Psoas muscle (tissue), 8 donors: ENCODE data around the gene AVEN. TPM values are rescaled to one million over a fixed set of nuclear protein-coding genes. Genes with fewer than 3 reads are reported as not detected.

Experiments
- ATAC-seq, 4 donors: fragments of 200-7000 bp; cut with Tn5 transposase; one replicate each; pipeline ENCODE4 v1.9.1; 2020; ENCODE audit warnings: moderate library complexity in 3 of 4, mild to moderate bottlenecking in 2 of 4
- DNase-seq, 2 donors: peaks; one replicate each; pipeline ENCODE4 v3.0.0-alpha.2; 2020
- H3K27ac ChIP-seq: fragments of 200-600 bp; one replicate; pipeline ENCODE4 v1.8.0; 2022
- H3K27me3 ChIP-seq, 3 donors: fragments of 200-600 bp in 1 of 3; one replicate each; pipeline versions ENCODE4 v1.6.1 to v1.8.0; 2013 to 2022; ENCODE audit warnings: low read length in 2 of 3, mild to moderate bottlenecking in 2 of 3, moderate library complexity in 1 of 3; ENCODE audit not compliant: insufficient read depth in 3 of 3
- H3K36me3 ChIP-seq, 2 donors: fragments of 200-600 bp in 1 of 2; one replicate each; pipeline versions ENCODE4 v1.6.1 to v1.8.0; 2013 to 2022; ENCODE audit warnings: low read depth in 1 of 2, mild to moderate bottlenecking in 1 of 2, moderate library complexity in 1 of 2; ENCODE audit not compliant: insufficient read depth in 1 of 2
- H3K4me1 ChIP-seq: fragments of 200-600 bp; one replicate; pipeline ENCODE4 v1.8.0; 2022
- H3K4me3 ChIP-seq: fragments of 200-600 bp; one replicate; pipeline ENCODE4 v1.8.0; 2022; ENCODE audit warnings: mild to moderate bottlenecking
- H3K9me3 ChIP-seq: fragments of 200-600 bp; one replicate; pipeline ENCODE4 v1.8.0; 2022
- CTCF ChIP-seq: fragments of 200-600 bp; IDR thresholded peaks from one replicate; pipeline ENCODE4 v1.8.0; 2022; ENCODE audit warnings: antibody characterized with exemption
- WGBS, 3 donors: extraction: QIAGEN DNeasy Blood & Tissue Kit; methylation state at CpG; one replicate each; pipeline versions ENCODE4 v1.1.6 to v1.1.7; 2013; 5-methylcytosine and 5-hydroxymethylcytosine counted together
- intact Hi-C, 2 donors: fragments of 100-400 bp; cut with DNase I; formaldehyde crosslinking; loops; one replicate each; pipeline versions ENCODE4 v1.11.0 to v1.14.2; 2022
- polyA plus RNA-seq, 3 donors: library from polyadenylated mRNA; stranded (reverse); fragments of 200-250 nt; gene quantifications; one replicate each; pipeline ENCODE4 v1.2.3, GENCODE V29; 2013
- total RNA-seq, 4 donors: library from RNA; stranded (reverse); fragmentation: NEBNext Ultra II Directional in 2 of 4; extraction: Animal tissue kit (Norgen Biotek cat#: 25700) in 2 of 4; gene quantifications; one replicate each; pipeline versions ENCODE4 v1.2.1 to v1.2.4, GENCODE V29; 2021 to 2023
- donor health status: healthy with polysubstance abuse.
- donor health status: DM: no; HTN: no; CAD: no; lungs with moderate emphysema.
- donor health status: Bipolar disorder and iron deficiency.
- donor health status: healthy.
- donor health status: DM: yes; HTN: yes; CAD: no.
- donor health status: DM: no; HTN: no; CAD: no.
- donor health status: DM: no; HTN: no; CAD: no.
- donor health status: DM: yes; HTN: yes; CAD: no.

The AVEN gene
- total and polyA plus RNA-seq, 7 donors: 17.2 to 30.3 (median 22.3) TPM

DNA sequence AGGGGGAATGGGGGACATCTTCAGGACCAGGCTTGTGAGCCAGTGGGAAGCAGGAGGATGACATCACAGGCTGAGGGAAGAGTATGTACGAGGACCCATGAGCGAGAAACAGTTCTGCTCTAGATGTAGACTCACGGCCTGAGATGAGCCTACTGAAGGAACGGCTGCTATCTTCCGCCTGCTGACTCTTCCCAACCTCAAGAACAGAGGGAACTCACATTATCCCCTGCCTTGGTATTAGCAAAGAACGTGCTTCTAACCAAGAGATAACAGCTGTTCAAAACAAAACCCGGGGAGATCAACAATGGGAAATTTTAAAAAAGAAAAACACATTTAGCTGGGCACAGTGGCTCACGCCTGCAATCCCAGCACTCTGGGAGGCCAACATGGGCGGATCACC lies 25.3 kb downstream of the AVEN start:
- ATAC-seq: no peak
- no peaks in the 10 kb centered on the region for H3K27me3 ChIP-seq
- TF ChIP-seq CTCF: no peak
- no peak overlapping the region for H3K4me3 ChIP-seq
- H3K4me1 ChIP-seq: no peaks in the 10 kb centered on the region
- intact Hi-C loops: no loop called here
- 88 to 96% (median 92%) methylated on average over 9 of the region's 9 CpGs for WGBS, 3 donors
- no peak overlapping the region for H3K27ac ChIP-seq
- no peaks in the 10 kb centered on the region for H3K36me3 ChIP-seq
- DNase-seq: no peak
- no peaks in the 10 kb centered on the region for H3K9me3 ChIP-seq

DNA sequence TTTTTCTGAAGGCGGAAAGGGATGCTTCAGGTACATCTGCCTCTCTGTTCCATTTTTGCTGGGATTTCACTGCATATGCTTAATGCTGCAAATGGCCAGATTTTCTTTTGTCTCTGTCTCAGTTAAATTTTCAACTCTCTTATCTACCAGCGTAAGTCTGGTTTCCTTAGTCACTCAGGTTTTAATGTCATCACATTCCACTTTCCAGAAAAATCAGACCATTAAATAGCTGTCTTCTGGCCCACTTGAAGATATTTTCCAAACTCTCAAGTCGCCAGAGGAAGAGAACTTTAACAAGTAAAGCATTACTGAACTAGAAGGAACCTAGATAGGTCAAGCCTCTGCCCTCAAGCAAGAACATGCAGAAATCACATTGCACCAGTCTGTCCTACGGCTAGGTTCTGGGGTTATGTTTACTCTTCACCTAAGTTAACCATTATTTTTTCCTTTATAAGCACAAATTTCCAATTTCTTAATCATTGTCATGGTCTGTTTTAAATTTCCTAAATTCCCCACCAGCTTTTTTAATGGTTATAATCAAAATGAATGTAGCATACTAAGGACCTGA lies 26.5 kb downstream of the AVEN start:
- no peaks in the 10 kb centered on the region for H3K4me1 ChIP-seq
- no peak for DNase-seq
- no peaks in the 10 kb centered on the region for H3K36me3 ChIP-seq
- no peak for TF ChIP-seq CTCF
- H3K9me3 ChIP-seq: no peaks in the 10 kb centered on the region
- no peak for ATAC-seq
- 94 to 95% (median 95%) methylated on average over 4 of the region's 4 CpGs for WGBS, 3 donors
- H3K4me3 ChIP-seq: no peak overlapping the region
- intact Hi-C loops: no loop called here
- no peak overlapping the region for H3K27ac ChIP-seq
- no peaks in the 10 kb centered on the region for H3K27me3 ChIP-seq

GRCh38 chr15:34011481-34011880 lies 27.5 kb downstream of the AVEN start:
- H3K9me3 ChIP-seq: no peaks in the 10 kb centered on the region
- no peak overlapping the region for H3K4me3 ChIP-seq
- intact Hi-C loops: no loop called here
- no peaks in the 10 kb centered on the region for H3K4me1 ChIP-seq
- no peak overlapping the region for H3K27ac ChIP-seq
- ATAC-seq (peak in 1 of 4 donors; percentile 44), DNase-seq (no peak)
- no peaks in the 10 kb centered on the region for H3K27me3 ChIP-seq
- H3K36me3 ChIP-seq: no peaks in the 10 kb centered on the region
- TF ChIP-seq CTCF: no peak
- 50 to 52% (median 51%) methylated on average over 2 of the region's 2 CpGs for WGBS, 3 donors

- H3K27ac ChIP-seq: no peak overlapping the region
- H3K4me1 ChIP-seq: no peaks in the 10 kb centered on the region
- H3K9me3 ChIP-seq: no peaks in the 10 kb centered on the region
- no peaks in the 10 kb centered on the region for H3K27me3 ChIP-seq
- ATAC-seq (no peak), DNase-seq (no peak)
- no peaks in the 10 kb centered on the region for H3K36me3 ChIP-seq
- no peak overlapping the region for H3K4me3 ChIP-seq
- intact Hi-C loops: no loop called here
- 91 to 92% (median 92%) methylated on average over 5 of the region's 5 CpGs for WGBS, 3 donors
- no peak for TF ChIP-seq CTCF
These were observed 28.1 kb downstream of the AVEN start for GRCh38 chr15:34010921-34011320.

DNA sequence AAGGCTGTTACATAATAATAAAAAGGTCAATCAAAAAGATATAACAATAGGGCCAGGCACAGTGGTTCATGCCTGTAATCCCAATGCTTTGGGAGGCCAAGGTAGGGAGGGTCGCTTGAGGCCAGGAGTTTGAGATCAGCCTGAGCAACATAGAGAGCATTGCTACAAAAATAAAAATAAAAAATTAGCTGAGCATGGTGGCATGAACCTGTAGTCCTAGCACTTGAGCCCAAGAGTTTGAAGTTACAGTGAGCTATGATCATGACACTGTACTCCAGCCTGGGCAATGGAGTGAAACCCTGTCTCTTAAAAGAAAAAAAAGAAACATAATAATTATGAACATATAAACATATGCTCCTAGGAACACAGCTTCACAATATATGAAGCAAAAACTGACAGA lies 29.3 kb downstream of the AVEN start:
- WGBS, 3 donors: 93 to 100% (median 96%) methylated on average over 1 of the region's 1 CpG
- Histone ChIP-seq H3K4me3 (no peak overlapping the region), H3K27me3 (no peaks in the 10 kb centered on the region), H3K36me3 (no peaks in the 10 kb centered on the region), H3K4me1 (no peaks in the 10 kb centered on the region), H3K9me3 (no peaks in the 10 kb centered on the region), H3K27ac (no peak overlapping the region)
- no peak for DNase-seq
- peak in 1 of 4 donors; percentile 78 for ATAC-seq
- intact Hi-C loops: no loop called here
- TF ChIP-seq CTCF: no peak
